Measurements from ENCODE around the gene HIVEP3. TPM values are rescaled to one million over a fixed set of nuclear protein-coding genes. Genes with fewer than 3 reads are reported as not detected.

Gene HIVEP3
- total and polyA plus RNA-seq, 2 of the 13 experiments (the other 11 are each of a cell fraction or from before 2014, with no cell fraction given), result 0.05 TPM; not detected in 1

GRCh38 chr1:41512701-41513382, 405.9 kb downstream of the HIVEP3 start:
- Histone ChIP-seq H3K79me2 (ENCODE audit: insufficient read depth, low read length) (no peaks in the 10 kb centered on the region), H3K4me3 (replicated peaks in 1 of 3; ENCODE audit: insufficient read depth in 1 of 3, low read depth in 2 of 3, low read length in 3 of 3) (no peak overlapping the region), H3K4me2 (ENCODE audit: low read depth, low read length) (no peak overlapping the region), H3K36me3 (replicated peaks in 1 of 2; ENCODE audit: control insufficient read depth in 1 of 2, insufficient read depth in 2 of 2, low read length in 2 of 2) (no peaks in the 10 kb centered on the region), H4K20me1 (ENCODE audit: insufficient read depth, low read length) (no peaks in the 10 kb centered on the region), H3K27ac (ENCODE audit: extremely low read length, insufficient read depth, low read length) (no peak overlapping the region), H3K4me1 (ENCODE audit: insufficient read depth, low read length) (0 out of 2 replicates have a peak, but pooled peaks cover 5% of the 10 kb centered on the region), H3K9ac (ENCODE audit: insufficient read depth, low read depth, low read length) (no peak overlapping the region), H2AFZ (ENCODE audit: low read length) (no peak overlapping the region), H3K27me3 (ENCODE audit: control insufficient read depth in 1 of 2, insufficient read depth in 2 of 2, low read length in 2 of 2) (peaks cover 1 to 18% of the 10 kb centered on the region in 2 experiments; a peak in 3 of 5 replicates), H3K9me3 (ENCODE audit: low read length) (no peaks in the 10 kb centered on the region)
- WGBS (ENCODE audit: low lambda C conversion rate), result 70% methylated on average over 11 of the region's 27 CpGs
- FAIRE-seq, result no peak
- no peak for DNase-seq (ENCODE audit: low spot score)
- ATAC-seq, result no peak
- ChIA-PET POLR2A (no interaction called here), CTCF (ENCODE audit: low intra/inter-chr PET ratio, low total read pairs) (no interaction called here)
- BruUV-seq (replicated peaks), result no TSS peak
- intact Hi-C loops (cut with micrococcal nuclease; ENCODE audit: unreplicated experiment), result no loop called here
- in situ Hi-C loops (cut with HindIII; ENCODE audit: extremely low pct_ligation_motif_present, low pct_unique_long_range_greater_than_20kb), result no loop called here
- TF ChIP-seq CSRNP2 (CRISPR knock-in tag; conservative IDR thresholded peaks at IDR 0.05; ENCODE audit: low read depth), result no peak
- TF ChIP-seq, protein P1, sequence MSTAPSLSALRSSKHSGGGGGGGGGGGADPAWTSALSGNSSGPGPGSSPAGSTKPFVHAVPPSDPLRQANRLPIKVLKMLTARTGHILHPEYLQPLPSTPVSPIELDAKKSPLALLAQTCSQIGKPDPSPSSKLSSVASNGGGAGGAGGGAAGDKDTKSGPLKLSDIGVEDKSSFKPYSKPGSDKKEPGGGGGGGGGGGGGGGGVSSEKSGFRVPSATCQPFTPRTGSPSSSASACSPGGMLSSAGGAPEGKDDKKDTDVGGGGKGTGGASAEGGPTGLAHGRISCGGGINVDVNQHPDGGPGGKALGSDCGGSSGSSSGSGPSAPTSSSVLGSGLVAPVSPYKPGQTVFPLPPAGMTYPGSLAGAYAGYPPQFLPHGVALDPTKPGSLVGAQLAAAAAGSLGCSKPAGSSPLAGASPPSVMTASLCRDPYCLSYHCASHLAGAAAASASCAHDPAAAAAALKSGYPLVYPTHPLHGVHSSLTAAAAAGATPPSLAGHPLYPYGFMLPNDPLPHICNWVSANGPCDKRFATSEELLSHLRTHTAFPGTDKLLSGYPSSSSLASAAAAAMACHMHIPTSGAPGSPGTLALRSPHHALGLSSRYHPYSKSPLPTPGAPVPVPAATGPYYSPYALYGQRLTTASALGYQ (CRISPR knock-in tag; IDR thresholded peaks at IDR 0.05), result no peak
- TF ChIP-seq ZNF383 (CRISPR knock-in tag; IDR thresholded peaks at IDR 0.05; ENCODE audit: borderline replicate concordance), result no peak
- TF ChIP-seq, protein P2, sequence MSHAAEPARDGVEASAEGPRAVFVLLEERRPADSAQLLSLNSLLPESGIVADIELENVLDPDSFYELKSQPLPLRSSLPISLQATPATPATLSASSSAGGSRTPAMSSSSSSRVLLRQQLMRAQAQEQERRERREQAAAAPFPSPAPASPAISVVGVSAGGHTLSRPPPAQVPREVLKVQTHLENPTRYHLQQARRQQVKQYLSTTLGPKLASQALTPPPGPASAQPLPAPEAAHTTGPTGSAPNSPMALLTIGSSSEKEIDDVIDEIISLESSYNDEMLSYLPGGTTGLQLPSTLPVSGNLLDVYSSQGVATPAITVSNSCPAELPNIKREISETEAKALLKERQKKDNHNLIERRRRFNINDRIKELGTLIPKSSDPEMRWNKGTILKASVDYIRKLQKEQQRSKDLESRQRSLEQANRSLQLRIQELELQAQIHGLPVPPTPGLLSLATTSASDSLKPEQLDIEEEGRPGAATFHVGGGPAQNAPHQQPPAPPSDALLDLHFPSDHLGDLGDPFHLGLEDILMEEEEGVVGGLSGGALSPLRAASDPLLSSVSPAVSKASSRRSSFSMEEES (CRISPR knock-in tag; IDR thresholded peaks at IDR 0.05), result no peak
- no peak for TF ChIP-seq CREB1 (IDR thresholded peaks at IDR 0.05)
- TF ChIP-seq CREB1 (CRISPR knock-in tag; IDR thresholded peaks at IDR 0.05), result no peak
- TF ChIP-seq JUNB (CRISPR knock-in tag; IDR thresholded peaks at IDR 0.05; ENCODE audit: borderline replicate concordance), result no peak
- TF ChIP-seq SRSF1 (optimal IDR thresholded peaks at IDR 0.05; ENCODE audit: low read depth, low read length), result no peak
- TF ChIP-seq MLLT10 (CRISPR knock-in tag; IDR thresholded peaks at IDR 0.05), result no peak

All from HepG2 (cell line).